ENCODE data around the gene FSTL1. TPM values are rescaled to one million over a fixed set of nuclear protein-coding genes. Genes with fewer than 3 reads are reported as not detected.

The FSTL1 gene
- total and polyA plus RNA-seq, 12 donors, result 54.4 to 346 (median 176) TPM

GRCh38 chr3:120348065-120348990, 102.5 kb downstream of the FSTL1 start:
- Histone ChIP-seq H3K36me3 (peaks cover 0 to 10% (median 0%) of the 10 kb centered on the region in 9 donors), H3K27ac (peak overlapping the region; percentile 53 to 94 (median 89)), H3K4me1 (peaks cover 0 to 56% (median 13%) of the 10 kb centered on the region in 9 donors), H3K9me3 (no peaks in the 10 kb centered on the region), H3K27me3 (no peaks in the 10 kb centered on the region), H3K4me3 (peak overlapping the region; percentile 54 to 98 (median 89))
- no peak for TF ChIP-seq CTCF (IDR thresholded peaks at IDR 0.05)
- DNase-seq (peak in 1 of 2 donors; percentile 7), ATAC-seq (peak in 3 of 8 donors; percentile 8 to 46 (median 16))
- intact Hi-C loops (cut with DNase I), result loop anchor here in 7 of 10 donors (5.0 to 10.0 kb wide), 6 partner anchors 66 to 1114 kb away; partner anchors contain the start of gene GSK3B (in 1 of the 7)
- 3% methylated on average over 41 of the region's 41 CpGs for WGBS, 2 donors

- H3K27ac ChIP-seq, result no peak overlapping the region
- peaks cover 0 to 24% (median 0%) of the 10 kb centered on the region in 9 donors for H3K36me3 ChIP-seq
- no peak for TF ChIP-seq CTCF (IDR thresholded peaks at IDR 0.05)
- no peak for DNase-seq
- 52 to 61% methylated on average over 1 of the region's 1 CpG for WGBS, 2 donors
- H3K4me3 ChIP-seq, result no peak overlapping the region
- no peaks in the 10 kb centered on the region for H3K27me3 ChIP-seq
- ATAC-seq, result no peak
- peaks cover 0 to 36% (median 7%) of the 10 kb centered on the region in 9 donors for H3K4me1 ChIP-seq
- H3K9me3 ChIP-seq, result peaks cover 0 to 14% (median 6%) of the 10 kb centered on the region in 11 donors
- intact Hi-C loops (cut with DNase I), result loop anchor here in 4 of 10 donors (10.0 kb wide), 4 partner anchors 70 to 1110 kb away; partner anchors contain the start of gene GSK3B (in 1 of the 4)
Observed at GRCh38 chr3:120344349-120344748, 106.4 kb downstream of the FSTL1 start.

Other genes with a start within 250 kb of the FSTL1 start
- under 1 TPM in 4 of 10 donors, not detected in 6; 0.07 to 0.23 (median 0.10) TPM for gene GPR156, start 165.8 kb downstream of the FSTL1 start, total RNA-seq
- gene GPR156, start 165.8 kb downstream of the FSTL1 start, polyA plus RNA-seq, result under 1 TPM in 1 of 2 donors, not detected in 1; 0.04 TPM
- gene LRRC58, start 101.6 kb downstream of the FSTL1 start, total RNA-seq, result 10 to 100 TPM in 2 of 10 donors, 1 to 10 TPM in 8; 6.9 to 12.1 (median 9.1) TPM
- gene LRRC58, start 101.6 kb downstream of the FSTL1 start, polyA plus RNA-seq, result 1 to 10 TPM; 2.9 to 4.1 TPM
- 100 to 1,000 TPM; 347 to 581 (median 535) TPM for gene NDUFB4, start 145.3 kb upstream of the FSTL1 start, total RNA-seq
- 100 to 1,000 TPM; 527 to 567 TPM for gene NDUFB4, start 145.3 kb upstream of the FSTL1 start, polyA plus RNA-seq
- gene HGD, start 231.2 kb upstream of the FSTL1 start, total RNA-seq, result 1 to 10 TPM in 1 of 10 donors, not detected in 9; 1.2 TPM
- under 1 TPM in 1 of 2 donors, not detected in 1; 0.12 TPM for gene HGD, start 231.2 kb upstream of the FSTL1 start, polyA plus RNA-seq

Measured in heart right ventricle (tissue), 16 donors.